Endothelial cell of umbilical vein (primary cell): ENCODE results near the gene KCNA5. TPM values are rescaled to one million over a fixed set of nuclear protein-coding genes. Genes with fewer than 3 reads are reported as not detected.

Experiments used
- polyA plus RNA-seq, 4 experiments: library from polyadenylated mRNA; depleted of rRNA in 3 of 4; stranded (reverse) in 3 of 4; unstranded in 1 of 4; fragments of >200 nt; gene quantifications; 2 replicates each; pipeline versions ENCODE4 v1.2.1 to v1.2.3, GENCODE V29; 2011 to 2012; ENCODE audit warnings: missing spikeins in 1 of 4
- total RNA-seq: library from RNA; stranded (reverse); gene quantifications from 2 replicates; pipeline ENCODE4 v1.2.3, GENCODE V29; 2021

KCNA5 gene
- total and polyA plus RNA-seq, 2 donors (not counting 3 experiments of a cell fraction or from before 2014, with no cell fraction given), result not detected

Other genes with a start within 250 kb of the KCNA5 start
- not detected in 2 replicates for gene KCNA1, start 134.0 kb upstream of the KCNA5 start, total RNA-seq
- not detected in 2 replicates for gene KCNA1, start 134.0 kb upstream of the KCNA5 start, polyA plus RNA-seq